ENCODE results near the gene DTX2. TPM values are rescaled to one million over a fixed set of nuclear protein-coding genes. Genes with fewer than 3 reads are reported as not detected.
"Not testable (repeated sequence)": the region's sequence is repeated elsewhere in the genome, so short reads cannot be mapped to it uniquely, and the experiment has no call there.

DTX2 gene
- total RNA-seq, 1 donor from 2014 or later = 55.6 TPM

DNA sequence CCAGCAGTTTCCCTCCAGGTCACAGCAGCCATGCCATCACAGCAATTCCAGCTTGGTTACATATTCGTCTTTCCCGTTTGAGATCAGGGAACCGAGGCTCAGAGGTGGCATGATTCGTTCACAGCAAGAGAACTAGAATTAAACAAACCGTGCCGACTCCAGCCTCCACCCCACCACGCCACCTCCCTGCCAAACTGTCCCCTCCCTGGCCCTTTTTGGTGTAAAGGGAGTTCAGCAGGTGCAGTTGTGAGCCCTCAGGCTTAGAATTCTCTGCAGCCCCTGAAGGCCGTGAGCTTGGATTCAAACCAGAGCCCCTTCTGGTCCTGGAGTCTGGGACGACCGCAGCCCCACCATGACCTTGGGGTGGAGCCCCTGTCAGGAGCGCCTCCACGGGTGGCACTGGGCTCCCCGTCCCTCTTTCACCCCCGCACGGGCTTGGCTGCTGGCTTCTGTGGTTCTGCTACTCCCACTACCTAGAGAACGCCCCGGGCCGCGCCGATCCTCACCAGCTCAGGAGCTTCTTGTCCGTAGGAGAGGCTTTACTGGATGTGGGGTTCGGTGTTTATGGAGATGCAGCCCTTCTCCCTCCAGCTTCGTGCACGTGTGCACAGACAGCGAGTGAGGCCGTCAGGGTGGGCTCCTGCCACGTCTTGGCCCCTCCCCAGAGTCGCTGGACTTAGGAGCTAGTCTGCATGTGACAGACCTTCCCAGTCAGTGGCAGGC is 37.9 kb downstream of the DTX2 start:
- not testable (repeated sequence) for H3K36me3 Mint-ChIP-seq (ENCODE audit: insufficient read depth); H3K9me3 Mint-ChIP-seq (ENCODE audit: low read depth); H3K4me3 Mint-ChIP-seq (ENCODE audit: low read depth); H3K27me3 Mint-ChIP-seq; DNase-seq (ENCODE audit: low spot score, unreplicated experiment); H3K4me1 Mint-ChIP-seq (ENCODE audit: low read depth); H3K27ac Mint-ChIP-seq

DNA sequence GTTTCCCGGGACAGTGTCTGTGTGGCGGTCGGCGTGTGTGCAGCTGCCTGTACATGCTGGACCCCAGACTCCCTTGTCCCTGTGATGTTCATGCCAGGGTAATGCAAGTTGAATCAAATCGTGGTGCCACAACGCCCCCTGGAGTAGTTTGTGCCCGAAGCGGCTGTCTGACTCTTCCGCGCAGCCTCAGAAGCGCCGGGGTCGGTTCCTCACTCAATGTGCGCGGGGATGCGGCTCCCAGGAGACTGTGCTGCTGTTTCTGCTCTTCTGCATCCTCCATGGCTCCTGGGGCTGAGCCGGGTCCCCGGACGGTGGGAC is 38.4 kb downstream of the DTX2 start:
- not testable (repeated sequence) for H3K27ac Mint-ChIP-seq; H3K9me3 Mint-ChIP-seq (ENCODE audit: low read depth); H3K27me3 Mint-ChIP-seq; H3K4me1 Mint-ChIP-seq (ENCODE audit: low read depth); DNase-seq (ENCODE audit: low spot score, unreplicated experiment); H3K36me3 Mint-ChIP-seq (ENCODE audit: insufficient read depth); H3K4me3 Mint-ChIP-seq (ENCODE audit: low read depth)

DNA sequence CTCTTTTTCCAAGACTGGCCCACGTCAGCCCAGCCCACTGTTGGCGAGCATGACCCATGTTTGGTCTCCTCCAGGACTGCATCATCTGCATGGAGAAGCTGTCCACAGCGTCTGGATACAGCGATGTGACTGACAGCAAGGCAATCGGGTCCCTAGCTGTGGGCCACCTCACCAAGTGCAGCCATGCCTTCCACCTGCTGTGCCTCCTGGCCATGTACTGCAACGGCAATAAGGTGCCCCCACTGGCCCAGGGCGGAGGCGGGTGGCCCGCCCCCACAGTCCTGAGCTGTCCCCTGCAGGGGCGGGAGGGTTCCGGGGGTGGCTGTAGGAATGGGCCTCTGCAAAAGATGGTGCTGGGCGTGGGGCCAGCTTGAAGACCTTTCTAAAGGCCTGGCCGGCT is 40.7 kb downstream of the DTX2 start:
- H3K27me3 Mint-ChIP-seq; H3K9me3 Mint-ChIP-seq (ENCODE audit: low read depth); H3K36me3 Mint-ChIP-seq (ENCODE audit: insufficient read depth); DNase-seq (ENCODE audit: low spot score, unreplicated experiment); H3K4me3 Mint-ChIP-seq (ENCODE audit: low read depth); H3K4me1 Mint-ChIP-seq (ENCODE audit: low read depth); H3K27ac Mint-ChIP-seq: not testable (repeated sequence)

DNA sequence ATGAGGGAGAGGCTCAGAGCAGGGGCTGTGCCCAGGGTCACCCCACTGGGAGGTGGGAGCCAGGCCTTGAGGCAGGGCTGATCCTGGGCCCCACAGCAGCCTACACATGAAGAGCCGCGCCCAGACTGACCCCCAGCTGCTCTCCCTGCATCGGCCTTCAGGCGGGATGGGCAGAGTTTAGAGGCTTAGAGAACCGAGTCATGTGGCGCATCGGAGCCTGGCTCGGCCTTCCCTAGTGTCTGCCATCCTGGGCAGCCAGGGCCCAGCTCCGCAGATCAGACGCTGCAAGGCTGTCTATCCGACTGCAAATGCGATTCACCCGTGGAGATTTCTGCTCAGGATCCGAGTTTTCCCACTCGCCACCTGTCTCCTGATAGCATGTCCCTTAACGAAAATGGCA is 41.3 kb downstream of the DTX2 start:
- not testable (repeated sequence) for H3K4me3 Mint-ChIP-seq (ENCODE audit: low read depth); H3K27me3 Mint-ChIP-seq; H3K4me1 Mint-ChIP-seq (ENCODE audit: low read depth); H3K27ac Mint-ChIP-seq; H3K36me3 Mint-ChIP-seq (ENCODE audit: insufficient read depth); H3K9me3 Mint-ChIP-seq (ENCODE audit: low read depth); DNase-seq (ENCODE audit: low spot score, unreplicated experiment)

DNA sequence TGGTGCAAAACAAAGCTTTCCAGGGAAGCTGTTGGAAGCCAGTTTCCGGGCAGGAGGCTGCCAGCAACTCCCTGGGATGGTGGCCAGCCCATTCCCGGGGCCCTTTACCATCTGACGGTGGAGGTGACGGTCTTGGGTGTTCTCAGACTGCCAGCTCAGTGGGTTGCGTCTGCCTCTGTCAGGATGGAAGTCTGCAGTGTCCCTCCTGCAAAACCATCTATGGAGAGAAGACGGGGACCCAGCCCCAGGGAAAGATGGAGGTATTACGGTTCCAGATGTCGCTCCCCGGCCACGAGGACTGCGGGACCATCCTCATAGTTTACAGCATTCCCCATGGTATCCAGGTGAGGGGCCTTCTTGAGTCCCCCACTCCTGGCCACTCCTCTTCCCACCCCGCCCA is 41.7 kb downstream of the DTX2 start:
- not testable (repeated sequence) for H3K36me3 Mint-ChIP-seq (ENCODE audit: insufficient read depth); H3K4me3 Mint-ChIP-seq (ENCODE audit: low read depth); DNase-seq (ENCODE audit: low spot score, unreplicated experiment); H3K9me3 Mint-ChIP-seq (ENCODE audit: low read depth); H3K27me3 Mint-ChIP-seq; H3K27ac Mint-ChIP-seq; H3K4me1 Mint-ChIP-seq (ENCODE audit: low read depth)

DNA sequence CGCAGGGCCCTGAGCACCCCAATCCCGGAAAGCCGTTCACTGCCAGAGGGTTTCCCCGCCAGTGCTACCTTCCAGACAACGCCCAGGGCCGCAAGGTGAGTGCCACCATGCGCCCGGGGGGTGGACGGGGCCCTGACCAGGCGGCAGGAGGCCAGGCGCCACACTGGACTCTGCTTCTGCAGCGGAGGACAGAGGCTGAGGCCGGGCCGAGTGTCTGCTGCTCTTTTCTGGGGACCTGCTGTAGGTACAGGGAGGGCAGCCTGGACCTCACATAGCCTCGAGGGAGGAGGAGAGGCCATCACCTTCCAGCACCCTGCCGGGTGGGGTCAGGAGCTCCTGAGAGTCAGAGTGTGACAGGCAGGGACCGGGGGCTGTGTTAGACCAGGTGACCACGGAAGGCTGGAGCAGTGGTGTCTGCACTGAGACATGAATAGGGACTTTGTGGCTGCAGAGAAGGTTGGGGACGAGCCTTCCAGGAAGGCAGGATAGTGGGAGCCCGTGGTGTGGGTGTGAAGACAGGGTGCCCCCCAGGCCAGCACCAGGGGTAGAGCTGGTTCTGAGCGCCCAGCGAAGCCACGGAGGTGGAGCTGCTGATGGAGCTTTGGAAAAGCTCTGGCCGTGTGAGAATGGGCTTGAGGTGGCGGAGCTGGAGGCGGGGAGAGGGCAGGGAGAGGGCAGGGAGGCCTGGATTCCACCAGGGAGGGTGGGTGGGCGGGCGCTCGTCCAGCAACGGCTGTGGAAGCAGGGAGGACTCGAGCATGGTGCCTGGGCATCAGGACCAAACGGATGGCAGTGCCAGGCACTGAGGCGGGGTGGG is 43.0 kb downstream of the DTX2 start:
- not testable (repeated sequence) for H3K36me3 Mint-ChIP-seq (ENCODE audit: insufficient read depth); H3K4me3 Mint-ChIP-seq (ENCODE audit: low read depth); H3K9me3 Mint-ChIP-seq (ENCODE audit: low read depth); H3K4me1 Mint-ChIP-seq (ENCODE audit: low read depth); H3K27ac Mint-ChIP-seq; H3K27me3 Mint-ChIP-seq
- DNase-seq (ENCODE audit: low spot score, unreplicated experiment) = peak; percentile 3

DNA sequence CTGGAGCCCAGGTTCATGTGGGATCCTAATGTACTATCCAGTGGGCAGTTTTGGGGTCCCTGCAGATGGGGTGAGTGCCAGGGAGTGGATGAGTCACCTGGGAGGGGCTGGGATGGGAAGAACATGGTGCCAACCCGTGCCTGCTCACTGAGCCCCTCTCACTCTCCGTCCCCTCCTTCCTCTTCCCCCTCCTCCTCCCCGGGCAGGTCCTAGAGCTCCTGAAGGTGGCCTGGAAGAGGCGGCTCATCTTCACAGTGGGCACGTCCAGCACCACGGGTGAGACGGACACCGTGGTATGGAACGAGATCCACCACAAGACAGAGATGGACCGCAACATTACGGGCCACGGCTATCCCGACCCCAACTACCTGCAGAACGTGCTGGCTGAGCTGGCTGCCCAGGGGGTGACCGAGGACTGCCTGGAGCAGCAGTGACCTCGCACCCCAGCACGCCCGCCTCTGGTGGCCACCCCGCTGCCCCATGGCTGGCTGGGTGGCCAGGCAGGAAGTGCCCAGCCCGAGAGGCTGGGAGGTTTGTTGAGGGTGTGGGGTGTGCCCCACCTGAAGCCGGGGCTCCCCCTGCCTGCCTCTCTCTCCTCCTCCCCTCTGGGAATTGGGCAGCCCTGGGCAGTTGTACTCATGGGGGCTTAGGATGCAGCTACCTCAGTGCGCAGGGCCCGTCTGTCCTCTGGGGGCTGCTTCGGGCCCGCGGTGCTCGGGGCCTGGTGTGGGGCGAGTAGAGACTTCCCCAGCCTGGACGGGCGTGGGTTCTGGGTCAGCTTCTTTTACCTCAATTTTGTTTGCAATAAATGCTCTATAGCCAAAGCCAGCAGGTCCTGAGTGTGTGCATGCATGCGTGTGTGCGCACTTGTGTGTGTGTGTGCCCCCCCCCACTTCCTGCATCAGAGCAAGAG is 43.9 kb downstream of the DTX2 start:
- peaks cover 5% of the 10 kb centered on the region for H3K36me3 Mint-ChIP-seq (ENCODE audit: insufficient read depth)
- TF ChIP-seq, protein P1, sequence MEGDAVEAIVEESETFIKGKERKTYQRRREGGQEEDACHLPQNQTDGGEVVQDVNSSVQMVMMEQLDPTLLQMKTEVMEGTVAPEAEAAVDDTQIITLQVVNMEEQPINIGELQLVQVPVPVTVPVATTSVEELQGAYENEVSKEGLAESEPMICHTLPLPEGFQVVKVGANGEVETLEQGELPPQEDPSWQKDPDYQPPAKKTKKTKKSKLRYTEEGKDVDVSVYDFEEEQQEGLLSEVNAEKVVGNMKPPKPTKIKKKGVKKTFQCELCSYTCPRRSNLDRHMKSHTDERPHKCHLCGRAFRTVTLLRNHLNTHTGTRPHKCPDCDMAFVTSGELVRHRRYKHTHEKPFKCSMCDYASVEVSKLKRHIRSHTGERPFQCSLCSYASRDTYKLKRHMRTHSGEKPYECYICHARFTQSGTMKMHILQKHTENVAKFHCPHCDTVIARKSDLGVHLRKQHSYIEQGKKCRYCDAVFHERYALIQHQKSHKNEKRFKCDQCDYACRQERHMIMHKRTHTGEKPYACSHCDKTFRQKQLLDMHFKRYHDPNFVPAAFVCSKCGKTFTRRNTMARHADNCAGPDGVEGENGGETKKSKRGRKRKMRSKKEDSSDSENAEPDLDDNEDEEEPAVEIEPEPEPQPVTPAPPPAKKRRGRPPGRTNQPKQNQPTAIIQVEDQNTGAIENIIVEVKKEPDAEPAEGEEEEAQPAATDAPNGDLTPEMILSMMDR (IDR thresholded peaks at IDR 0.05; ENCODE audit: unreplicated experiment) = no peak
- no peak overlapping the region for H3K27ac Mint-ChIP-seq
- H3K27me3 Mint-ChIP-seq = no peaks in the 10 kb centered on the region
- peak; percentile 2 for DNase-seq (ENCODE audit: low spot score, unreplicated experiment)
- no peak overlapping the region for H3K4me3 Mint-ChIP-seq (ENCODE audit: low read depth)
- peaks cover 3% of the 10 kb centered on the region for H3K9me3 Mint-ChIP-seq (ENCODE audit: low read depth)
- H3K4me1 Mint-ChIP-seq (ENCODE audit: low read depth) = no peaks in the 10 kb centered on the region

DNA sequence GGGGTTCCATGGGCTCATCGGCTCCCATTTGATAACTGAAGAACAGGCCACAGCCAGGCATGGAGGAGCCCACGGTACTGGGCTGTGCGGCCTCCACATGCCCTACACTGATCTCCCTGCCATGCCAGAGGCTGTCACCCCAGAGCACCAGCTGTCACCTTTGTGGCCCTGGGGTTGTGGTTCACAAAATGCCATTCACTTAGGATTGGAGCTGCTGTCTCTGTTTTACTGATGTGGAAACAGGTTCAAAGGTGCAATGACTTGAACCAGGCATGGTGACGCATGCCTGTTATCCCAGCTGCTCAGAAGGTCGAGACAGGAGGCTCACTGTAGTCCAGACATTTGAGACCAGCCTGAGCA is 44.6 kb downstream of the DTX2 start:
- TF ChIP-seq, protein P1 (IDR thresholded peaks at IDR 0.05; ENCODE audit: unreplicated experiment) = no peak
- H3K27ac Mint-ChIP-seq = no peak overlapping the region
- H3K4me3 Mint-ChIP-seq (ENCODE audit: low read depth) = no peak overlapping the region
- H3K4me1 Mint-ChIP-seq (ENCODE audit: low read depth) = no peaks in the 10 kb centered on the region
- H3K27me3 Mint-ChIP-seq = no peaks in the 10 kb centered on the region
- H3K9me3 Mint-ChIP-seq (ENCODE audit: low read depth) = peaks cover 3% of the 10 kb centered on the region
- peaks cover 5% of the 10 kb centered on the region for H3K36me3 Mint-ChIP-seq (ENCODE audit: insufficient read depth)
- no peak for DNase-seq (ENCODE audit: low spot score, unreplicated experiment)

DNA sequence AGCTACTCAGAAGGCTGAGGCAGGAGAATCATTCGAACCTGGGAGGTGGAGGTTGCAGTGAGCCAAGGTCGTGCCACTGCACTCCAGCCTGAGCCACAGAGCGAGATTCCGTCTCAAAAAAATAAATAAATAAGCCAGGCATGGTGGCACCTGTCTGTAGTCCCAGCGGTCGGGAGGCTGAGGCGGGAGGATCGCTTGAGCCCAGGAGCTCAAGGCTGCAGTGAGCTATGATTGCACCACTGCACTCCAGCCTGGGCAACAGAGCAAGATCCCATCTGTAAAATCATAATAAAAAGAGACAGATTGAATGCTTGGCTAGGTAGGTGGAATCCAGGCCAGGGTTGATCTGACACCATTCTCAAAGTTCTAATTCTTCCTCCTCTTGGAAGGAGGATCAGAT is 45.1 kb downstream of the DTX2 start:
- DNase-seq (ENCODE audit: low spot score, unreplicated experiment); H3K4me1 Mint-ChIP-seq (ENCODE audit: low read depth); H3K27ac Mint-ChIP-seq; H3K27me3 Mint-ChIP-seq; H3K36me3 Mint-ChIP-seq (ENCODE audit: insufficient read depth); H3K4me3 Mint-ChIP-seq (ENCODE audit: low read depth); H3K9me3 Mint-ChIP-seq (ENCODE audit: low read depth): not testable (repeated sequence)
